A673 (cell line): ENCODE measurements around the gene FBXO17. TPM values are rescaled to one million over a fixed set of nuclear protein-coding genes. Genes with fewer than 3 reads are reported as not detected.

Experiments used
- BruUV-seq: library from RNA; stranded (reverse); fragments of 400-500 nt; replicated peaks from 2 replicates; lab custom pipeline; 2021; lab: Mats Ljungman, UMichigan
- CTCF ChIA-PET: fragments of 300-600 bp; sonication (Branson Sonifier 250); formaldehyde crosslinking; loops from one replicate; lab custom pipeline; 2022; ENCODE audit warnings: antibody characterized with exemption; lab: Charles Lee
- POLR2A ChIA-PET: fragments of 300-600 bp; sonication (Branson Sonifier 250); formaldehyde crosslinking; loops from one replicate; lab custom pipeline; 2022; ENCODE audit warnings: antibody characterized with exemption; ENCODE audit not compliant: low non-redundant PET; lab: Charles Lee
- DNase-seq: peaks from one replicate; pipeline ENCODE4 v3.0.0-alpha.2; 2015; ENCODE audit warnings: low spot score
- H3K27ac ChIP-seq: fragments of 200-600 bp; sonication (generic); 2 replicates; pipeline ENCODE4 v1.5.1; 2016; ENCODE audit warnings: mixed run types, low read depth, mild to moderate bottlenecking, mixed read lengths, antibody characterized with exemption, low read length; ENCODE audit not compliant: poor library complexity, severe bottlenecking
- H3K27me3 ChIP-seq: fragments of 200-600 bp; sonication (generic); replicated peaks from 2 replicates; pipeline ENCODE4 v1.6.1; 2017; ENCODE audit warnings: mixed run types, low read depth, mild to moderate bottlenecking, mixed read lengths, antibody characterized with exemption, low read length; ENCODE audit not compliant: insufficient read depth, poor library complexity
- H3K36me3 ChIP-seq: fragments of 200-600 bp; sonication (generic); 2 replicates; pipeline ENCODE4 v1.6.1; 2016; ENCODE audit warnings: mixed run types, mild to moderate bottlenecking, mixed read lengths, antibody characterized with exemption, low read length; ENCODE audit not compliant: insufficient read depth, poor library complexity, severe bottlenecking
- H3K4me1 ChIP-seq: fragments of 200-600 bp; sonication (generic); 2 replicates; pipeline ENCODE4 v1.6.1; 2017; ENCODE audit warnings: mixed run types, mild to moderate bottlenecking, mixed read lengths, antibody characterized with exemption, low read length; ENCODE audit not compliant: insufficient read depth, poor library complexity, severe bottlenecking
- H3K4me3 ChIP-seq: fragments of 200-600 bp; sonication (generic); 2 replicates; pipeline ENCODE4 v1.5.1; 2016; ENCODE audit warnings: low read depth, mixed run types, mild to moderate bottlenecking, mixed read lengths, low read length; ENCODE audit not compliant: poor library complexity, severe bottlenecking
- H3K9me3 ChIP-seq: fragments of 200-600 bp; sonication (generic); 2 replicates; pipeline ENCODE4 v1.6.1; 2016; ENCODE audit warnings: mixed run types, low read depth, mild to moderate bottlenecking, mixed read lengths, antibody characterized with exemption, low read length; ENCODE audit not compliant: poor library complexity, severe bottlenecking
- EZH2 ChIP-seq: fragments of 200-600 bp; sonication (generic); IDR thresholded peaks from 2 replicates; pipeline ENCODE4 v1.6.1; 2017; ENCODE audit warnings: borderline replicate concordance, low read depth, mild to moderate bottlenecking, mixed read lengths, antibody characterized with exemption, low read length; ENCODE audit not compliant: poor library complexity, severe bottlenecking
- intact Hi-C: fragments of 100-400 bp; cut with micrococcal nuclease; formaldehyde crosslinking; loops from one replicate; pipeline ENCODE4 v1.10.0; 2022; ENCODE audit not compliant: unreplicated experiment
- total RNA-seq: library from RNA; stranded (reverse); gene quantifications from 2 replicates; pipeline ENCODE4 v1.2.3, GENCODE V29; 2021
- TF ChIP-seq, protein P1 (sequence below): fragments of 300-800, 200-600 bp; sonication (generic); conservative IDR thresholded peaks from 2 replicates; pipeline ENCODE4 v1.5.1; 2017; ENCODE audit warnings: low read depth, mild to moderate bottlenecking, antibody characterized with exemption, low read length, moderate library complexity, mixed read lengths

Gene FBXO17
- total RNA-seq, 1 experiment from 2014 or later, result 26.0 TPM

DNA sequence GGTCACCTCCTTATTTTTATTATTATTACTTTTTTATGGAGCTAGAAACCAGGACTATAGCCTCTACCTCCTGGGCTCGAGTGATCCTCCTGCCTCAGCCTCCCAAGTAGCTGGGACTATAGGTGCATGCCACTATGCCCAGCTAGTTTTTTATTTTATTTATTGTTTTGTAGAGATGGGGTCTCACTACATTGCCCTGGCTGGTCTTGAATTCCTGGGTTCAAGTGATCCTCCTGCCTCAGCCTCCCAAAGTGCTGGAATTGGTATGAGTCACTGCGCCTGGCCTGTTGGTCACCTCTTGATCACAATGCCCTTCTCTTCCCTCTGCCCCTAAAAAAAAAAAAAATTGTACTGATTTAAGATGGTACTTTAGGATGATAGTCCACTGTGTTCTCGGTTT, 24.4 kb downstream of the FBXO17 start:
- BruUV-seq, result no TSS peak
- TF ChIP-seq, protein P1, sequence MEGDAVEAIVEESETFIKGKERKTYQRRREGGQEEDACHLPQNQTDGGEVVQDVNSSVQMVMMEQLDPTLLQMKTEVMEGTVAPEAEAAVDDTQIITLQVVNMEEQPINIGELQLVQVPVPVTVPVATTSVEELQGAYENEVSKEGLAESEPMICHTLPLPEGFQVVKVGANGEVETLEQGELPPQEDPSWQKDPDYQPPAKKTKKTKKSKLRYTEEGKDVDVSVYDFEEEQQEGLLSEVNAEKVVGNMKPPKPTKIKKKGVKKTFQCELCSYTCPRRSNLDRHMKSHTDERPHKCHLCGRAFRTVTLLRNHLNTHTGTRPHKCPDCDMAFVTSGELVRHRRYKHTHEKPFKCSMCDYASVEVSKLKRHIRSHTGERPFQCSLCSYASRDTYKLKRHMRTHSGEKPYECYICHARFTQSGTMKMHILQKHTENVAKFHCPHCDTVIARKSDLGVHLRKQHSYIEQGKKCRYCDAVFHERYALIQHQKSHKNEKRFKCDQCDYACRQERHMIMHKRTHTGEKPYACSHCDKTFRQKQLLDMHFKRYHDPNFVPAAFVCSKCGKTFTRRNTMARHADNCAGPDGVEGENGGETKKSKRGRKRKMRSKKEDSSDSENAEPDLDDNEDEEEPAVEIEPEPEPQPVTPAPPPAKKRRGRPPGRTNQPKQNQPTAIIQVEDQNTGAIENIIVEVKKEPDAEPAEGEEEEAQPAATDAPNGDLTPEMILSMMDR, result no peak
- no peak for TF ChIP-seq EZH2
- Histone ChIP-seq H3K4me3 (no peak overlapping the region), H3K27me3 (no peaks in the 10 kb centered on the region), H3K4me1 (peaks cover 6% of the 10 kb centered on the region), H3K27ac (no peak overlapping the region), H3K36me3 (peaks cover 4% of the 10 kb centered on the region), H3K9me3 (no peaks in the 10 kb centered on the region)
- POLR2A ChIA-PET, result no interaction called here
- CTCF ChIA-PET, result interaction anchor here (0.6 kb wide), 1 partner anchor 157 kb away, joined by 9 read pairs; no protein-coding TSS in a partner anchor
- no peak for DNase-seq
- intact Hi-C loops, result no loop called here

DNA sequence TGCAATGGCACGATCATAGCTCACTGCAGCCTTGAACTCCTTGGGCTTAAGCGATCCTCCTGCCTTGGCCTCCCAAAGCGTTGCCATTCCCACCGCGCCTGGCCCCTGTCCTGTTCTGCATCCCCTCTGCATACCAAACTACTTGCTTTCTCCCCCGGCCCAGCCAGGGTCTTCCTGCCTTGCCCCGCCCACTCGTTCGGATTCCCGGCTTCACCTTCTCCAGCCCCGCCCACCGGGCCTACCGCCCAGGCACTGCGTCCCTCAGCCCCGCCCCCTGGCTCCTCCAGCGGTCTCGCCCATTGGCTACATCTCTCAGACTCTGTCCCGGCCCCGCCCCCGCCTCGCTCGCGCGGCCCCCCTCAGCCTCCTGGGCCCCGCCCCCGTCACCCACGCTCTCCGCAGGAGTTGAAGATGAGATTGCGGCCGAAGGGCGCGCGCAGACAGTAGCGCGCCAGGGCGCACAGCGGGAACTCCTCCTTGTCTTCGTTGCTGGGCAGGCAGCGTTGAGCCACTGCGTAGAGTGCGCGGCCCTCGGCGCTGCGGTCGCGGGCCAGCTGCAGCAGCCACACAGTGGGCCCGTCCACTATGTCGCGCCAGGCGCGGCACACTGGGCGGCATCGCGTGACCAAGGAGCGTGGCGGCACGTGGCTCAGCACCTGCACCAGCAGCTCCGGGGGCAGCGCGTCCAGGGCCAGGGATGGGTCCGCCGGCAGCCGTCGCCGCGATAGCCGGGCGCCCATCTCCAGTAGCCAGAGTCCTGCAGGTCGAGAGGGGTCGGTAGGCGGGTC, 25.8 kb downstream of the FBXO17 start:
- intact Hi-C loops, result no loop called here
- no TSS peak for BruUV-seq

DNA sequence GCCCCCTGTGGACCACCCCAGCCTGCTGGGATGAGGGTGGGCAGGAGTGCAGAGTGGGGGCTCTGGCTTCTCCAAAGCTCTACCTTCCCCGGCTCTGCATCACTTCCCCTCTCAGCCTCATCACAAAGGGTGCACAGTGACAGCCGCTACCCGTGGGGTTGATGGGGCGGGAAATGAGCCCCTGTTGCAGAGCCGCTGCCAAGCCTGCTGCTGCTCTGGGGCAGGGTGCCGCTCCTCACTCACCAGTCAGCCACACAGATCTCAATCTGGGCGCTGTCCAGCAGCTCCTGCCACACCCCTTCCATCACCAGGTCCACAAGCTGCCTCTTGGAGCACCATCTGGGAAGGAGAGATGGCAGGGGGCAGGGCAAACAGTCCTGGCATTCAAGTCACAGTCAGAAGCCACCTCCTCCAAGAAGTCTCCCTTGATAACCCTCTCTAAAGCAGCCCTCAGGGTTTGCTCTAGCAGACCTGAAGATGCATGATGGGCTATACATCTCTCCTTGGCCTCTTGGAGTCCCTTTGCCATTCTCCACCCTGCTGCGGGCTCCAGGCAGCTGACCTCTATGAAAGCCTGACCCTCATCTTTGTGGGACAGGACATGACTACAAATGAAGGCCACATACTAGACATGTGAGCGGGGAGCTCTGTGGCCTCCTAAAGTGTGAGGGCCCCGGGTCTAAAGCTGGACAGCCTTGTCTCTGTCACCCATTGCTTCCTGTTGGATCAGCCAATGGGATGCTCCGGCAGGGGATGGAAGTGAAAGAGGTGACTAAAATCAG, 29.1 kb downstream of the FBXO17 start:
- CTCF ChIA-PET, result no interaction called here
- peaks cover 6% of the 10 kb centered on the region for H3K4me1 ChIP-seq
- H3K36me3 ChIP-seq, result peaks cover 9% of the 10 kb centered on the region
- DNase-seq, result no peak
- H3K9me3 ChIP-seq, result no peaks in the 10 kb centered on the region
- intact Hi-C loops, result no loop called here
- no peaks in the 10 kb centered on the region for H3K27me3 ChIP-seq
- TF ChIP-seq EZH2, result no peak
- TF ChIP-seq, protein P1, result no peak
- no peak overlapping the region for H3K4me3 ChIP-seq
- H3K27ac ChIP-seq, result no peak overlapping the region
- BruUV-seq, result no TSS peak
- POLR2A ChIA-PET, result no interaction called here

More for the DNA sequence above, 25.8 kb downstream of the FBXO17 start:
- POLR2A ChIA-PET, result interaction anchor here (0.6 kb wide), 1 partner anchor 20 kb away, joined by 6 read pairs; no protein-coding TSS in a partner anchor
- H3K4me3 ChIP-seq, result peak overlapping the region; percentile 30
- CTCF ChIA-PET, result no interaction called here
- peak overlapping the region; percentile 60 for H3K27ac ChIP-seq
- H3K4me1 ChIP-seq, result peaks cover 6% of the 10 kb centered on the region
- no peaks in the 10 kb centered on the region for H3K9me3 ChIP-seq
- TF ChIP-seq, protein P1, result no peak
- TF ChIP-seq EZH2, result no peak
- DNase-seq, result peak; percentile 98
- H3K36me3 ChIP-seq, result peaks cover 5% of the 10 kb centered on the region
- no peaks in the 10 kb centered on the region for H3K27me3 ChIP-seq
